GM13976 (cell line): Measurements from ENCODE around the gene PBRM1.

Experiments used
- DNase-seq: peaks from one replicate; pipeline ENCODE4 v3.0.0; 2012; ENCODE audit warnings: low spot score
- CTCF ChIP-seq: IDR thresholded peaks from 2 replicates; pipeline ENCODE4 v1.5.1; 2012; ENCODE audit warnings: borderline replicate concordance, mild to moderate bottlenecking; ENCODE audit not compliant: insufficient read depth; ENCODE audit errors: extremely low read depth, missing control alignments, control extremely low read depth
- in situ Hi-C: fragments of 300-500 bp; cut with MboI; formaldehyde crosslinking; loops from one replicate; pipeline ENCODE4 v1.12.0; 2022; ENCODE audit warnings: low sequenced_read_pairs, mixed read lengths, inconsistent platforms; ENCODE audit not compliant: unreplicated experiment

The PBRM1 gene

GRCh38 chr3:52515192-52515591, 170.5 kb downstream of the PBRM1 start:
- in situ Hi-C loops: no loop called here
- no peak for DNase-seq
- TF ChIP-seq CTCF: no peak

- no peak for DNase-seq
- in situ Hi-C loops: no loop called here
- TF ChIP-seq CTCF: no peak
Observed at GRCh38 chr3:52514576-52514975, 171.1 kb downstream of the PBRM1 start.

GRCh38 chr3:52513281-52513680, 172.4 kb downstream of the PBRM1 start:
- no peak for DNase-seq
- in situ Hi-C loops: no loop called here
- no peak for TF ChIP-seq CTCF

GRCh38 chr3:52512727-52513126, 173.0 kb downstream of the PBRM1 start:
- DNase-seq: no peak
- in situ Hi-C loops: no loop called here

GRCh38 chr3:52512105-52512504, 173.6 kb downstream of the PBRM1 start:
- DNase-seq: no peak
- in situ Hi-C loops: no loop called here
- TF ChIP-seq CTCF: no peak

More at GRCh38 chr3:52512727-52513126, 173.0 kb downstream of the PBRM1 start:
- no peak for TF ChIP-seq CTCF

GRCh38 chr3:52511509-52511908, 174.2 kb downstream of the PBRM1 start:
- TF ChIP-seq CTCF: no peak
- DNase-seq: no peak
- in situ Hi-C loops: no loop called here

GRCh38 chr3:52509753-52510328, 175.9 kb downstream of the PBRM1 start:
- in situ Hi-C loops: no loop called here
- DNase-seq: no peak
- TF ChIP-seq CTCF: no peak
